NCI-H82 treated with DMSO at 0.1 percent for 48 hours (cell line): ENCODE data around the gene SRRM3.
"Not testable (repeated sequence)": the region's sequence is repeated elsewhere in the genome, so short reads cannot be mapped to it uniquely, and the experiment has no call there.

Experiments used
- DNase-seq: peaks from one replicate; lab custom pipeline; 2025; ENCODE audit not compliant: unreplicated experiment; lab: John Stamatoyannopoulos, UW

The SRRM3 gene

GRCh38 chr7:76261931-76262330, 60.2 kb downstream of the SRRM3 start:
- DNase-seq: no peak

GRCh38 chr7:76262683-76263402, 61.1 kb downstream of the SRRM3 start:
- peak; percentile 59 for DNase-seq

- DNase-seq: no peak
Observed at GRCh38 chr7:76265299-76265698, 63.6 kb downstream of the SRRM3 start.

GRCh38 chr7:76267107-76267893, 65.6 kb downstream of the SRRM3 start:
- no peak for DNase-seq

- no peak for DNase-seq
Observed at GRCh38 chr7:76267894-76268183, 66.1 kb downstream of the SRRM3 start.

- no peak for DNase-seq
Observed at GRCh38 chr7:76268376-76268775, 66.7 kb downstream of the SRRM3 start.

- no peak for DNase-seq
Observed at GRCh38 chr7:76269895-76270294, 68.2 kb downstream of the SRRM3 start.

- DNase-seq: not testable (repeated sequence)
Observed at GRCh38 chr7:76271384-76271783, 69.7 kb downstream of the SRRM3 start.

GRCh38 chr7:76272142-76272541, 70.4 kb downstream of the SRRM3 start:
- DNase-seq: no peak

GRCh38 chr7:76272851-76273497, 71.3 kb downstream of the SRRM3 start:
- DNase-seq: no peak

GRCh38 chr7:76273503-76273902, 71.8 kb downstream of the SRRM3 start:
- no peak for DNase-seq

- no peak for DNase-seq
Observed at GRCh38 chr7:76278540-76278939, 76.8 kb downstream of the SRRM3 start.

GRCh38 chr7:76280408-76280807, 78.7 kb downstream of the SRRM3 start:
- DNase-seq: no peak

- DNase-seq: no peak
Observed at GRCh38 chr7:76281006-76281705, 79.5 kb downstream of the SRRM3 start.

GRCh38 chr7:76281706-76282343, 80.1 kb downstream of the SRRM3 start:
- DNase-seq: no peak

GRCh38 chr7:76282344-76283253, 80.9 kb downstream of the SRRM3 start:
- DNase-seq: no peak

- no peak for DNase-seq
Observed at GRCh38 chr7:76283254-76284159, 81.8 kb downstream of the SRRM3 start.

GRCh38 chr7:76285604-76286374, 84.1 kb downstream of the SRRM3 start:
- no peak for DNase-seq
